Subcutaneous preadipocyte (primary cell): ENCODE measurements around the gene RRAGA. TPM values are rescaled to one million over a fixed set of nuclear protein-coding genes. Genes with fewer than 3 reads are reported as not detected.

Source experiments
- small RNA-seq: library from RNA; depleted of rRNA; stranded (forward); fragments of <200 nt; gene quantifications from one replicate; pipeline ENCODE3, GENCODE V24; 2012
- total RNA-seq: library from RNA; depleted of rRNA; stranded (reverse); fragments of >200 nt; gene quantifications from 2 replicates; pipeline ENCODE4 v1.2.3, GENCODE V29; 2012

RRAGA gene, protein sequence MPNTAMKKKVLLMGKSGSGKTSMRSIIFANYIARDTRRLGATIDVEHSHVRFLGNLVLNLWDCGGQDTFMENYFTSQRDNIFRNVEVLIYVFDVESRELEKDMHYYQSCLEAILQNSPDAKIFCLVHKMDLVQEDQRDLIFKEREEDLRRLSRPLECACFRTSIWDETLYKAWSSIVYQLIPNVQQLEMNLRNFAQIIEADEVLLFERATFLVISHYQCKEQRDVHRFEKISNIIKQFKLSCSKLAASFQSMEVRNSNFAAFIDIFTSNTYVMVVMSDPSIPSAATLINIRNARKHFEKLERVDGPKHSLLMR
- total RNA-seq, result 54.0 and 54.2 TPM in 2 replicates

DNA sequence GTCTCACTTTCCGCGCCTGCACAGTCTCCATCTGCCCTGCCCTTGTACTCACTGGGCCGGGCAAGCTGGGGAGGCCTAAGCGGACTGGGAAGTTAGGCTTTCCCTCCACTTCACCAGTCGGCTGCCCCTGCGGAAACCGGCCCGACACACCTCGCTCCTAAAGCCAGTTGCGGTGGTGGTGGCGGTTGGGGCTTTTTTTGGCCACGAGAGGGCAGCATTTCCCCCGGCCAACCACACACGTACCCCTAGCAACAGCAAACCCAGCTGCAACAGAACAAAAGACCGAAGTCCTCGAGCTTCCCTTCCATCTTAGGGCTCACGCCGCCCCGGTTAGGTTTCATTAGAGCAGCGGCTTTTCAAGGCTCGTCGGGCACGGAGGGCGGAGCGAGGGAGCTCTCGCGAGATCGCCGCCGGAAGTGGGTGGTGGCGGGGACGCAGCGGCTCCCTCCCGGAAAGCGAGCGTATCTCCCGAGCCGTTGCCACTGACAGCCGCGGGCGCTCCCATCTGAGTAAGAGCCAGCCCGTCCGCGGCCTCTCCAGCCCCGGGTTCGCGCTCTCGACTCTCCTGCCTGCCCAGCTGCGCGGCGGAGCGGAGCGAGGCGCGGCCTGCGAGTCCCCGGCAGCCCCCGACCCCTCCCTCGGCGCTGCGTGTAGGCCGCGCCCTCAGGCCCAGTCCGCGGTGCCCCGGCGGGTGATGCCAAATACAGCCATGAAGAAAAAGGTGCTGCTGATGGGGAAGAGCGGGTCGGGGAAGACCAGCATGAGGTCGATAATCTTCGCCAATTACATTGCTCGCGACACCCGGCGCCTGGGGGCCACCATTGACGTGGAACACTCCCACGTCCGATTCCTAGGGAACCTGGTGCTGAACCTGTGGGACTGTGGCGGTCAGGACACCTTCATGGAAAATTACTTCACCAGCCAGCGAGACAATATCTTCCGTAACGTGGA lies at the start of gene RRAGA:
RRAGA (plus strand) TSS at position 462 of the 951 bp plus-strand sequence; CDS start at position 695, 233 bp downstream.

DNA sequence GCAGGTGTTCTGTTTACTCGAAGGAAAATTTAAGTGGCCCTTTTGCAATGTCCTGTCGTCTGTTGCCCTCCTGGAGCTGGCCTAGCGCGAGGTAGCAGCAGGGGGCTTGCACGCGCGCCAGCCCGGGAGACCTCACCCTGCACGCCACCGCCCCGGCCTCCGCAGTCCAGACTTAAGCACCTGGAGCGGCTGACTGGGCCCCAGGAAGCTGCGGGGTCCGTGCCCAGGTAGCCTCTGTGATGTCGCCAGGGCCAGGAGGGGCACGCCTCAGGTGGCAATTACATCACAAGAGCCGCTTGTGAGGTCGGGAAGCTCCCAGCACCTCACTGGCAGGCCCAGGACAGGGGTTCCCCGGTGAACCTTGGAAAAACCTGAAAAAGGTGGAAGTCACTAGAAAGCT lies 16.2 kb upstream of the RRAGA start, which contains the start of gene SAXO1:
SAXO1 (minus strand) TSS at position 195 of the 400 bp plus-strand sequence. CDS start 301 bp downstream, outside the sequence.

Small RNA genes within 50 kb of the gene (small RNA-seq; reads per million reads assigned to genes)
- gene RF00019 (not detected), gene RNU6-264P (not detected), gene SCARNA8 (109 reads per million, percentile 99 among the genes with 10 or more reads in this experiment)

Other genes with a start within 250 kb of the RRAGA start
- gene SAXO1, start 16.2 kb upstream of the RRAGA start, total RNA-seq, result not detected in 2 replicates
- 18.0 and 33.8 TPM in 2 replicates for gene HAUS6, start 53.5 kb downstream of the RRAGA start, total RNA-seq
- gene PLIN2, start 78.1 kb downstream of the RRAGA start, total RNA-seq, result 434 and 634 TPM in 2 replicates
- gene DENND4C, start 181.3 kb downstream of the RRAGA start, total RNA-seq, result 83.7 and 85.6 TPM in 2 replicates